ENCODE data around the gene TFR2.

The TFR2 gene

GRCh38 chr7:100649826-100650565, 8.6 kb upstream of the TFR2 start:
- no peak for DNase-seq

GRCh38 chr7:100642534-100642907, 1.2 kb upstream of the TFR2 start:
- no peak for DNase-seq

GRCh38 chr7:100641860-100642533, 645 bp upstream of the TFR2 start:
- no peak for DNase-seq

GRCh38 chr7:100640517-100641440, 573 bp downstream of the TFR2 start:
- no peak for DNase-seq

- no peak for DNase-seq
Measured at GRCh38 chr7:100639995-100640516, 1.3 kb downstream of the TFR2 start.

GRCh38 chr7:100632951-100633717, 8.2 kb downstream of the TFR2 start:
- DNase-seq: peak; percentile 74

GRCh38 chr7:100630066-100630465, 11.3 kb downstream of the TFR2 start:
- no peak for DNase-seq

GRCh38 chr7:100629117-100629716, 12.1 kb downstream of the TFR2 start:
- DNase-seq: no peak

- no peak for DNase-seq
Measured at GRCh38 chr7:100627238-100627549, 14.2 kb downstream of the TFR2 start.

- peak; percentile 49 for DNase-seq
Measured at GRCh38 chr7:100626530-100627237, 14.7 kb downstream of the TFR2 start.

GRCh38 chr7:100626055-100626454, 15.3 kb downstream of the TFR2 start:
- no peak for DNase-seq

GRCh38 chr7:100623951-100624824, 17.2 kb downstream of the TFR2 start:
- DNase-seq: no peak

GRCh38 chr7:100621554-100621953, 19.8 kb downstream of the TFR2 start:
- no peak for DNase-seq

- no peak for DNase-seq
Measured at GRCh38 chr7:100620804-100621203, 20.5 kb downstream of the TFR2 start.

GRCh38 chr7:100620239-100620638, 21.1 kb downstream of the TFR2 start:
- no peak for DNase-seq

GRCh38 chr7:100614308-100614861, 27.0 kb downstream of the TFR2 start:
- no peak for DNase-seq

- DNase-seq: no peak
Measured at GRCh38 chr7:100613412-100614175, 27.8 kb downstream of the TFR2 start.

- no peak for DNase-seq
Measured at GRCh38 chr7:100612730-100613390, 28.5 kb downstream of the TFR2 start.
